GM12892 (cell line): ENCODE results near the gene ADD3.

Experiments
- POLR2A ChIP-seq: IDR thresholded peaks from 2 replicates; pipeline ENCODE4 v1.6.1; 2011; ENCODE audit warnings: low read depth, low read length, control low read depth
- POLR2AphosphoS5 ChIP-seq: IDR thresholded peaks from 2 replicates; pipeline ENCODE4 v1.6.1; 2011; ENCODE audit warnings: low read depth, low read length, control low read depth
- TAF1 ChIP-seq: IDR thresholded peaks from 2 replicates; pipeline ENCODE4 v1.6.1; 2011; ENCODE audit warnings: low read depth, mild to moderate bottlenecking, control low read depth, low read length, borderline replicate concordance

DNA sequence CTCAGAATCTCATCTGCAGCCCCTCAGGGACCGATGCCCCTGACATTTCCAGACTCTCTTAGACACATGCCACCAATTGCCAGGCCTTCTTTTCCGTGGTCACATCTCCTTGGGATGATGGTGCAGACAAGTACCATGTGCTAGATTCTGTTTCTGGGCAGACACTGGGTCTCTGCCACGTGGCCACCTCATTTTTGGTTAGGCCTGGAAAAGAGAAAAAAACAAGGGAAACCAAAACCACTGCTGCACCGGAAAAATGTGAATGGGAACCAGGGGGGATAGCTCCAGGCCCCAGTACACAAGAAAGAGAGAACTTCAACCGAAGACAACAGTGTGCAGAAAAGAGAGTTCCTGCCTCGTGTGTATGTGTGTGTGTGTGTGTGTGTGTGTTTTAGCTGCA lies 176.6 kb downstream of the ADD3 start:
- TF ChIP-seq POLR2A (no peak), POLR2AphosphoS5 (no peak), TAF1 (no peak)
